NT2/D1 (cell line): Measurements from ENCODE around the gene FMN2.

Experiments used
- DNase-seq: peaks from one replicate; pipeline ENCODE4 v3.0.0-alpha.2; 2011; ENCODE audit warnings: low read depth, low spot score
- H3K27me3 ChIP-seq: 2 replicates; pipeline ENCODE4 v1.6.0; 2011; ENCODE audit warnings: mild to moderate bottlenecking; ENCODE audit not compliant: insufficient read length, insufficient read depth
- H3K36me3 ChIP-seq: 2 replicates; pipeline ENCODE4 v1.6.1; 2011; ENCODE audit warnings: mild to moderate bottlenecking, low read length, mixed read lengths; ENCODE audit not compliant: insufficient read depth, insufficient read length
- H3K4me1 ChIP-seq: 2 replicates; pipeline ENCODE4 v1.5.1; 2011; ENCODE audit not compliant: insufficient read depth, insufficient read length
- H3K4me3 ChIP-seq: 2 replicates; pipeline ENCODE4 v1.5.1; 2011; ENCODE audit warnings: low read depth; ENCODE audit not compliant: insufficient read length
- H3K9ac ChIP-seq: 2 replicates; pipeline ENCODE4 v1.6.0; 2011; ENCODE audit warnings: low read depth; ENCODE audit not compliant: insufficient read length
- H3K9me3 ChIP-seq: 2 replicates; pipeline ENCODE4 v1.5.1; 2011; ENCODE audit warnings: mild to moderate bottlenecking, low read length; ENCODE audit not compliant: insufficient read depth
- SUZ12 ChIP-seq: IDR thresholded peaks from 2 replicates; pipeline ENCODE4 v1.6.1; 2011; ENCODE audit not compliant: insufficient read length, insufficient read depth; ENCODE audit errors: extremely low read depth
- YY1 ChIP-seq: IDR thresholded peaks from 2 replicates; pipeline ENCODE4 v1.6.1; 2011; ENCODE audit not compliant: insufficient read length, insufficient read depth
- ZNF274 ChIP-seq: IDR thresholded peaks from 2 replicates; pipeline ENCODE4 v1.6.1; 2011; ENCODE audit warnings: mild to moderate bottlenecking, low read depth, low read length

The FMN2 gene

GRCh38 chr1:240116831-240117769 is 25.4 kb downstream of the FMN2 start:
- no peak for TF ChIP-seq YY1
- TF ChIP-seq ZNF274 = no peak
- TF ChIP-seq SUZ12 = no peak
- H3K4me3 ChIP-seq = no peak overlapping the region
- H3K27me3 ChIP-seq = no peaks in the 10 kb centered on the region
- no peak for DNase-seq
- no peaks in the 10 kb centered on the region for H3K4me1 ChIP-seq
- H3K9me3 ChIP-seq = peaks cover 9% of the 10 kb centered on the region; the same call in 1 of the 2 replicates
- no peak overlapping the region for H3K9ac ChIP-seq
- no peaks in the 10 kb centered on the region for H3K36me3 ChIP-seq

DNA sequence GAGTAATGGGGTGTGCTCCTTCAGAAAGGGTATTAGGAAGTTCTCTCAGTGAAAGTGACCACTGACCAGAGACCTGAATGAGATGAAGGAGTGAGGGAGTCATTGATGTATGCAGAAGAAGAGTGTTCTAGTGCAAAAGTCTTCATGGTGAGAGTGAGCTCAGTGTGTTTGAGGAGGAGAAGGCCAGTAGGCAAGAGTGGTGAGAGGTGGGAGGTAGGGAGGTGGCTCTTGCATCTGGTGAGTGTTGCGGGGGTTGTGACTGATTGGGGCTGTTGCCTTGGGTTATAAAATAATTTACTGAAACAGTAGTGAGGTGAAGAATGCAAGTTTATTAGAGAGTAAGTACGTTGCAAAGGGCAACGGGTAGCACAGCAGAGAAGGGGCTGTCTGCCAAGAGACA is 26.2 kb downstream of the FMN2 start:
- Histone ChIP-seq H3K4me3 (no peak overlapping the region), H3K9me3 (peaks cover 9% of the 10 kb centered on the region; the same call in 1 of the 2 replicates), H3K4me1 (no peaks in the 10 kb centered on the region), H3K9ac (no peak overlapping the region), H3K27me3 (no peaks in the 10 kb centered on the region), H3K36me3 (no peaks in the 10 kb centered on the region)
- TF ChIP-seq SUZ12 = no peak
- TF ChIP-seq YY1 = no peak
- no peak for TF ChIP-seq ZNF274
- DNase-seq = no peak

GRCh38 chr1:240122639-240123613 is 31.2 kb downstream of the FMN2 start:
- H3K9me3 ChIP-seq = no peaks in the 10 kb centered on the region
- H3K9ac ChIP-seq = no peak overlapping the region
- no peak for DNase-seq
- H3K27me3 ChIP-seq = no peaks in the 10 kb centered on the region
- no peaks in the 10 kb centered on the region for H3K4me1 ChIP-seq
- no peaks in the 10 kb centered on the region for H3K36me3 ChIP-seq
- TF ChIP-seq YY1 (no peak), ZNF274 (no peak), SUZ12 (no peak)
- no peak overlapping the region for H3K4me3 ChIP-seq

DNA sequence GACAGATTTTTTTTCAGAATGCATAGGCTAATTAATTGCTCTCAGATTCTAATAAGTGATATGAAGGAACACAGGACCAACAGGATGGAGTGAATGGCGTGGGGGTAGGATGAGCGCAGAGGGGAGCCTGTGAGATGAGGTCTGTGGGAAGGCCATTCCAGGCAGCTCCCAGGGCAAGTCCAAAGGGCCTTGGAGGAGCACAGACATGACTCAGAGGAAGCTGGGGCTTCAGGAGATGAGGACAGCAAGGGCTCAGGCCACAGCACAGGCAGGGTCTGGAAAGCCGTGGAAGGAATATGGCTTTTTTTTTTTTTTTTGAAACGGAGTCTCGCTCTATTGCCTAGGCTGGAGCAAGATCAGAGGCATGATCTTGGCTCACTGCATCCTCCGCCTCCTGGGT is 35.1 kb downstream of the FMN2 start:
- DNase-seq = no peak
- no peak overlapping the region for H3K4me3 ChIP-seq
- no peaks in the 10 kb centered on the region for H3K4me1 ChIP-seq
- no peaks in the 10 kb centered on the region for H3K9me3 ChIP-seq
- H3K36me3 ChIP-seq = no peaks in the 10 kb centered on the region
- H3K9ac ChIP-seq = no peak overlapping the region
- no peaks in the 10 kb centered on the region for H3K27me3 ChIP-seq
- no peak for TF ChIP-seq YY1

DNA sequence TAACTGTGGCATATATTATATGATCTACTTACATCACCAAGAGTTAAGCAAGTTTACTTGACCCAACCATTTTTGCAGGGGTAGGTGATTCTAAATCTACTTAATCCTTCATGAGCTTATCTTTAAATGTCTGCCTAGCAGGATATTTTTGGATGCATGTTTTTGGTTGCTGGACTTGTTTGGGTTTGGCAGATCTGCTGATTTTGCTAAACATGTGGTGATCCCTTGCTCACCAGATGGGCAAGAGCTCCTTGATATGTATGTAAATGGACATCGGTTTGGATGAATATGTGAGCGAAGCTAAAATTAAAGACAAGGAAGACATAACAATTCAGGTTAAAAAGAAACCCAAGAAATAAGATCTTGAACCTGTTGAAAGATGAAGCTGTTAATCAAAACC is 36.7 kb downstream of the FMN2 start:
- Histone ChIP-seq H3K27me3 (no peaks in the 10 kb centered on the region), H3K4me3 (no peak overlapping the region), H3K4me1 (no peaks in the 10 kb centered on the region), H3K9ac (no peak overlapping the region), H3K9me3 (no peaks in the 10 kb centered on the region), H3K36me3 (no peaks in the 10 kb centered on the region)
- DNase-seq = no peak
- TF ChIP-seq ZNF274 (no peak), YY1 (no peak), SUZ12 (no peak)

GRCh38 chr1:240134113-240134512 is 42.4 kb downstream of the FMN2 start:
- TF ChIP-seq ZNF274 = no peak
- TF ChIP-seq YY1 = no peak
- Histone ChIP-seq H3K9ac (no peak overlapping the region), H3K4me3 (no peak overlapping the region), H3K9me3 (no peaks in the 10 kb centered on the region), H3K4me1 (no peaks in the 10 kb centered on the region), H3K27me3 (no peaks in the 10 kb centered on the region), H3K36me3 (no peaks in the 10 kb centered on the region)
- DNase-seq = no peak

DNA sequence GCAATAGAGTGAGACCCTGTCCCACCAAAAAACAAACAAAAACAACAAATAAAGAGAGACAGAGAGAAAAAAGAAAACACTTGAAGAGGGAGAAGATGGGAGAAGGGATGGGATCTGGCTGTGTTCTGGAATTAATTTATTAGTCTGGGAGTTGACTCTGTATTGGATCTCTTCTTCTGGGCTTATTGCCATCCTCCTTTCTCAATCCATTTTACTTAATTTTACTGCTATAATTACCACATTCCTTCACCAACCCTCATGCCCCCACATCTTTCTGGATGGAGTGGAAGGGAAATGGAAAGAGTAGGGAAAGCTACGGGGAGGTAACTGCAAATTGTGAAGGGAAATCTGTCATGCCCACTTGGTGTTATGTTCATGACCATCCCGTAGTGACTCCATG is 42.9 kb downstream of the FMN2 start:
- no peak for DNase-seq
- Histone ChIP-seq H3K4me3 (no peak overlapping the region), H3K9ac (no peak overlapping the region), H3K27me3 (no peaks in the 10 kb centered on the region), H3K9me3 (no peaks in the 10 kb centered on the region), H3K36me3 (no peaks in the 10 kb centered on the region), H3K4me1 (no peaks in the 10 kb centered on the region)
- no peak for TF ChIP-seq YY1
- TF ChIP-seq ZNF274 = no peak
- TF ChIP-seq SUZ12 = no peak
